ENCODE measurements around the gene GRK5.

Gene GRK5

GRCh38 chr10:119327096-119327745, 119.8 kb downstream of the GRK5 start:
- Histone ChIP-seq H3K36me3 (ENCODE audit: control insufficient read depth in 5 of 5, insufficient read depth in 5 of 5, low read length in 5 of 5) (peaks cover 0 to 14% (median 12%) of the 10 kb centered on the region in 5 donors), H3K27me3 (ENCODE audit: control insufficient read depth in 5 of 5, insufficient read depth in 4 of 5, low read length in 5 of 5) (no peaks in the 10 kb centered on the region), H3K4me1 (ENCODE audit: control insufficient read depth in 5 of 5, insufficient read depth in 5 of 5, low read length in 5 of 5) (peaks cover 0 to 19% (median 7%) of the 10 kb centered on the region in 5 donors), H3K9me3 (ENCODE audit: control insufficient read depth in 5 of 5, low read length in 5 of 5) (no peaks in the 10 kb centered on the region), H3K9ac (ENCODE audit: low read length in 5 of 5) (no peak overlapping the region), H3K4me3 (ENCODE audit: low read depth in 1 of 5, low read length in 5 of 5) (no peak overlapping the region), H3K27ac (ENCODE audit: low read depth, low read length) (no peak overlapping the region)

- Histone ChIP-seq H3K4me1 (ENCODE audit: control insufficient read depth in 5 of 5, insufficient read depth in 5 of 5, low read length in 5 of 5) (peaks cover 0 to 19% (median 7%) of the 10 kb centered on the region in 5 donors), H3K9me3 (ENCODE audit: control insufficient read depth in 5 of 5, low read length in 5 of 5) (no peaks in the 10 kb centered on the region), H3K36me3 (ENCODE audit: control insufficient read depth in 5 of 5, insufficient read depth in 5 of 5, low read length in 5 of 5) (peaks cover 0 to 16% (median 12%) of the 10 kb centered on the region in 5 donors), H3K9ac (ENCODE audit: low read length in 5 of 5) (no peak overlapping the region), H3K27me3 (ENCODE audit: control insufficient read depth in 5 of 5, insufficient read depth in 4 of 5, low read length in 5 of 5) (no peaks in the 10 kb centered on the region), H3K27ac (ENCODE audit: low read depth, low read length) (no peak overlapping the region), H3K4me3 (ENCODE audit: low read depth in 1 of 5, low read length in 5 of 5) (no peak overlapping the region)
Observed at GRCh38 chr10:119328223-119328622, 120.9 kb downstream of the GRK5 start.

- Histone ChIP-seq H3K9me3 (ENCODE audit: control insufficient read depth in 5 of 5, low read length in 5 of 5) (no peaks in the 10 kb centered on the region), H3K27ac (ENCODE audit: low read depth, low read length) (no peak overlapping the region), H3K4me3 (ENCODE audit: low read depth in 1 of 5, low read length in 5 of 5) (no peak overlapping the region), H3K36me3 (ENCODE audit: control insufficient read depth in 5 of 5, insufficient read depth in 5 of 5, low read length in 5 of 5) (peaks cover 0 to 25% (median 12%) of the 10 kb centered on the region in 5 donors), H3K4me1 (ENCODE audit: control insufficient read depth in 5 of 5, insufficient read depth in 5 of 5, low read length in 5 of 5) (peaks cover 0 to 11% (median 5%) of the 10 kb centered on the region in 5 donors), H3K9ac (ENCODE audit: low read length in 5 of 5) (no peak overlapping the region), H3K27me3 (ENCODE audit: control insufficient read depth in 5 of 5, insufficient read depth in 4 of 5, low read length in 5 of 5) (no peaks in the 10 kb centered on the region)
Observed at GRCh38 chr10:119330342-119330741, 123.0 kb downstream of the GRK5 start.

GRCh38 chr10:119331061-119331460, 123.7 kb downstream of the GRK5 start:
- Histone ChIP-seq H3K4me3 (ENCODE audit: low read depth in 1 of 5, low read length in 5 of 5) (no peak overlapping the region), H3K9ac (ENCODE audit: low read length in 5 of 5) (no peak overlapping the region), H3K36me3 (ENCODE audit: control insufficient read depth in 5 of 5, insufficient read depth in 5 of 5, low read length in 5 of 5) (peaks cover 0 to 25% (median 10%) of the 10 kb centered on the region in 5 donors), H3K27ac (ENCODE audit: low read depth, low read length) (no peak overlapping the region), H3K4me1 (ENCODE audit: control insufficient read depth in 5 of 5, insufficient read depth in 5 of 5, low read length in 5 of 5) (peaks cover 0 to 11% (median 7%) of the 10 kb centered on the region in 5 donors), H3K9me3 (ENCODE audit: control insufficient read depth in 5 of 5, low read length in 5 of 5) (no peaks in the 10 kb centered on the region), H3K27me3 (ENCODE audit: control insufficient read depth in 5 of 5, insufficient read depth in 4 of 5, low read length in 5 of 5) (no peaks in the 10 kb centered on the region)

GRCh38 chr10:119333146-119333792, 125.9 kb downstream of the GRK5 start:
- Histone ChIP-seq H3K27ac (ENCODE audit: low read depth, low read length) (no peak overlapping the region), H3K9me3 (ENCODE audit: control insufficient read depth in 5 of 5, low read length in 5 of 5) (no peaks in the 10 kb centered on the region), H3K36me3 (ENCODE audit: control insufficient read depth in 5 of 5, insufficient read depth in 5 of 5, low read length in 5 of 5) (peaks cover 0 to 18% (median 5%) of the 10 kb centered on the region in 5 donors), H3K4me3 (ENCODE audit: low read depth in 1 of 5, low read length in 5 of 5) (no peak overlapping the region), H3K4me1 (ENCODE audit: control insufficient read depth in 5 of 5, insufficient read depth in 5 of 5, low read length in 5 of 5) (peaks cover 0 to 17% (median 7%) of the 10 kb centered on the region in 5 donors), H3K27me3 (ENCODE audit: control insufficient read depth in 5 of 5, insufficient read depth in 4 of 5, low read length in 5 of 5) (no peaks in the 10 kb centered on the region), H3K9ac (ENCODE audit: low read length in 5 of 5) (no peak overlapping the region)

GRCh38 chr10:119335671-119336353, 128.4 kb downstream of the GRK5 start:
- Histone ChIP-seq H3K4me3 (ENCODE audit: low read depth in 1 of 5, low read length in 5 of 5) (no peak overlapping the region), H3K9me3 (ENCODE audit: control insufficient read depth in 5 of 5, low read length in 5 of 5) (no peaks in the 10 kb centered on the region), H3K27ac (ENCODE audit: low read depth, low read length) (no peak overlapping the region), H3K9ac (ENCODE audit: low read length in 5 of 5) (no peak overlapping the region), H3K27me3 (ENCODE audit: control insufficient read depth in 5 of 5, insufficient read depth in 4 of 5, low read length in 5 of 5) (no peaks in the 10 kb centered on the region), H3K4me1 (ENCODE audit: control insufficient read depth in 5 of 5, insufficient read depth in 5 of 5, low read length in 5 of 5) (peaks cover 0 to 17% (median 6%) of the 10 kb centered on the region in 5 donors), H3K36me3 (ENCODE audit: control insufficient read depth in 5 of 5, insufficient read depth in 5 of 5, low read length in 5 of 5) (peaks cover 0 to 15% (median 2%) of the 10 kb centered on the region in 5 donors)

- no peak overlapping the region for H3K9ac ChIP-seq (ENCODE audit: low read length in 5 of 5)
- no peaks in the 10 kb centered on the region for H3K9me3 ChIP-seq (ENCODE audit: control insufficient read depth in 5 of 5, low read length in 5 of 5)
- no peak overlapping the region for H3K4me3 ChIP-seq (ENCODE audit: low read depth in 1 of 5, low read length in 5 of 5)
- peaks cover 0 to 15% (median 2%) of the 10 kb centered on the region in 5 donors for H3K36me3 ChIP-seq (ENCODE audit: control insufficient read depth in 5 of 5, insufficient read depth in 5 of 5, low read length in 5 of 5)
- peaks cover 0 to 14% (median 0%) of the 10 kb centered on the region in 5 donors for H3K4me1 ChIP-seq (ENCODE audit: control insufficient read depth in 5 of 5, insufficient read depth in 5 of 5, low read length in 5 of 5)
- H3K27ac ChIP-seq (ENCODE audit: low read depth, low read length): no peak overlapping the region
- no peaks in the 10 kb centered on the region for H3K27me3 ChIP-seq (ENCODE audit: control insufficient read depth in 5 of 5, insufficient read depth in 4 of 5, low read length in 5 of 5)
Observed at GRCh38 chr10:119336599-119336998, 129.2 kb downstream of the GRK5 start.

GRCh38 chr10:119337223-119337622, 129.9 kb downstream of the GRK5 start:
- Histone ChIP-seq H3K27me3 (ENCODE audit: control insufficient read depth in 5 of 5, insufficient read depth in 4 of 5, low read length in 5 of 5) (no peaks in the 10 kb centered on the region), H3K4me1 (ENCODE audit: control insufficient read depth in 5 of 5, insufficient read depth in 5 of 5, low read length in 5 of 5) (peaks cover 0 to 21% (median 0%) of the 10 kb centered on the region in 5 donors), H3K36me3 (ENCODE audit: control insufficient read depth in 5 of 5, insufficient read depth in 5 of 5, low read length in 5 of 5) (peaks cover 0 to 15% (median 2%) of the 10 kb centered on the region in 5 donors), H3K27ac (ENCODE audit: low read depth, low read length) (no peak overlapping the region), H3K4me3 (ENCODE audit: low read depth in 1 of 5, low read length in 5 of 5) (no peak overlapping the region), H3K9me3 (ENCODE audit: control insufficient read depth in 5 of 5, low read length in 5 of 5) (no peaks in the 10 kb centered on the region), H3K9ac (ENCODE audit: low read length in 5 of 5) (no peak overlapping the region)

GRCh38 chr10:119337796-119338432, 130.5 kb downstream of the GRK5 start:
- peaks cover 0 to 15% (median 2%) of the 10 kb centered on the region in 5 donors for H3K36me3 ChIP-seq (ENCODE audit: control insufficient read depth in 5 of 5, insufficient read depth in 5 of 5, low read length in 5 of 5)
- H3K4me3 ChIP-seq (ENCODE audit: low read depth in 1 of 5, low read length in 5 of 5): no peak overlapping the region
- H3K9me3 ChIP-seq (ENCODE audit: control insufficient read depth in 5 of 5, low read length in 5 of 5): no peaks in the 10 kb centered on the region
- H3K27me3 ChIP-seq (ENCODE audit: control insufficient read depth in 5 of 5, insufficient read depth in 4 of 5, low read length in 5 of 5): no peaks in the 10 kb centered on the region
- no peak overlapping the region for H3K27ac ChIP-seq (ENCODE audit: low read depth, low read length)
- H3K4me1 ChIP-seq (ENCODE audit: control insufficient read depth in 5 of 5, insufficient read depth in 5 of 5, low read length in 5 of 5): peaks cover 0 to 23% (median 0%) of the 10 kb centered on the region in 5 donors
- H3K9ac ChIP-seq (ENCODE audit: low read length in 5 of 5): no peak overlapping the region
